Subcutaneous adipose tissue (tissue), 4 donors: ENCODE measurements around the gene AGO1. TPM values are rescaled to one million over a fixed set of nuclear protein-coding genes. Genes with fewer than 3 reads are reported as not detected.

Experiments
- total RNA-seq, 4 donors: library from RNA; depleted of rRNA; stranded (reverse); fragments of >200 nt; gene quantifications; one replicate each; pipeline ENCODE4 v1.1.0, GENCODE V29; 2016
- TF ChIP-seq, protein P1 (sequence below): fragments of 450-650 bp; IDR thresholded peaks from one replicate; pipeline ENCODE4 v1.5.1; 2016; ENCODE audit warnings: low read depth, mild to moderate bottlenecking, control low read depth, antibody characterized with exemption, moderate library complexity

AGO1 gene
- total RNA-seq, 4 donors from 2014 or later: 13.2 to 26.3 (median 20.1) TPM

- TF ChIP-seq, protein P1, sequence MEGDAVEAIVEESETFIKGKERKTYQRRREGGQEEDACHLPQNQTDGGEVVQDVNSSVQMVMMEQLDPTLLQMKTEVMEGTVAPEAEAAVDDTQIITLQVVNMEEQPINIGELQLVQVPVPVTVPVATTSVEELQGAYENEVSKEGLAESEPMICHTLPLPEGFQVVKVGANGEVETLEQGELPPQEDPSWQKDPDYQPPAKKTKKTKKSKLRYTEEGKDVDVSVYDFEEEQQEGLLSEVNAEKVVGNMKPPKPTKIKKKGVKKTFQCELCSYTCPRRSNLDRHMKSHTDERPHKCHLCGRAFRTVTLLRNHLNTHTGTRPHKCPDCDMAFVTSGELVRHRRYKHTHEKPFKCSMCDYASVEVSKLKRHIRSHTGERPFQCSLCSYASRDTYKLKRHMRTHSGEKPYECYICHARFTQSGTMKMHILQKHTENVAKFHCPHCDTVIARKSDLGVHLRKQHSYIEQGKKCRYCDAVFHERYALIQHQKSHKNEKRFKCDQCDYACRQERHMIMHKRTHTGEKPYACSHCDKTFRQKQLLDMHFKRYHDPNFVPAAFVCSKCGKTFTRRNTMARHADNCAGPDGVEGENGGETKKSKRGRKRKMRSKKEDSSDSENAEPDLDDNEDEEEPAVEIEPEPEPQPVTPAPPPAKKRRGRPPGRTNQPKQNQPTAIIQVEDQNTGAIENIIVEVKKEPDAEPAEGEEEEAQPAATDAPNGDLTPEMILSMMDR: no peak
Observed at GRCh38 chr1:35959304-35959703, 76.3 kb downstream of the AGO1 start.

DNA sequence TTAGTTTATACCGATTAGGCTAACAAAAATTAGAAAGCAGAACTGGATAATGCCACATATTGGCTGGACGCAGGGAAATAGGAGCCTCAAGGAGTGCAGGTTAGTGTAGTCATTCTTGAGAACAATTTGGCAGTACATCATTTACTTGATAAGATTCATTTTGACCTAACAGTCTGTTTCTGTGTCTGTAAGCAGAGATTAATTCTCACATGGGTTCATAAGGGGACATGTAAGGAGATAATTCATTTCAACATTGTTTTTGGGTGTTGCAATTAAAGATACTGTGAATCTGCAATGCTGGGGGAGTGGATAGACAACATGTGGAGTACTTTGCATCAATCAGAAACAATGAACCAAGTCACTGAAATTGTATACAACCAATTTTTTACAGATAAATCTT is 79.9 kb downstream of the AGO1 start:
- TF ChIP-seq, protein P1: no peak

DNA sequence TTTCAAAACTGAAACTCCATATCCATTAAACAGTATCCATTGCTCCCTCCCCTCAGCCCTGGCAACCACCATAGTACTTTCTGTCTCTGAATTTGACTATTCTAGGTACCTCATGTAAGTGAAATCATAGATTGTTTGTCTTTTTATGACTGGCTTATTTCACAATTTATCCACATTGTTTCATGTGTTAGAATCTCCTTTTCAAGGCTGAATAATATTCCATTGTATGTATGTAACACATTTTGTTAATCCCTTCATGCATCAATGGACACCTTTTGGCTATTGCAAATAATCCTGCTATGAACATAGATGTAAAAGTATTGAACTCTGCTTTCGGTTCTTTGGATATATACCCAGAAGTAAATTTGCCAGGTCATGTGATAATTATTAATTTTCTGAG is 85.4 kb downstream of the AGO1 start:
- TF ChIP-seq, protein P1: no peak

DNA sequence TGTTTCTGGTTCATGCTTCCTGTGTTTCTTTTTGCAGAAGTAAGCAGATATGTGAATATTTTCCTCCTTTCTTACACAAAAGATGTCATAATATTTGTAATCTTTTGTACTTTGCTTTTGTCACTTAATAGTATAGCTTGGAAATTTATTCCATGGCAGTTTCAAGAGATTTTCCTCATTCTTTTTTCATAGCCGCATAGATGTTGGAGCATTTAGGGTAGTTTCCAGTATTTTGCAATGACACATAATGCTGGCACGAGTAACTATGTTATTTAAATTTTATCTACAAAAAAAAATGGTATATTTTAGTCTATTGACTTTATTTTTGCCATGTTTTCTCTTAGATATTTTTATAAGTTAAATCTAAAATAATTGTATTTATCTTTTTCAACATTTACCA is 88.6 kb downstream of the AGO1 start:
- TF ChIP-seq, protein P1: no peak

- TF ChIP-seq, protein P1: no peak
Observed at GRCh38 chr1:35980090-35980489, 97.1 kb downstream of the AGO1 start.

Other genes starting within 250 kb of the AGO1 start
- 10 to 100 TPM; 26.9 to 42.7 (median 30.0) TPM for gene PSMB2, start 241.7 kb upstream of the AGO1 start, total RNA-seq
- 10 to 100 TPM in 3 of 4 donors, 1 to 10 TPM in 1; 6.4 to 14.8 (median 12.5) TPM for gene C1orf216, start 164.3 kb upstream of the AGO1 start, total RNA-seq
- gene CLSPN, start 113.2 kb upstream of the AGO1 start, total RNA-seq: 1 to 10 TPM in 1 of 4 donors, under 1 TPM in 3; 0.33 to 1.9 (median 0.50) TPM
- gene AGO4, start 75.2 kb upstream of the AGO1 start, total RNA-seq: 10 to 100 TPM; 18.1 to 23.6 (median 18.7) TPM
- 10 to 100 TPM; 22.2 to 29.7 (median 25.6) TPM for gene AGO3, start 47.9 kb downstream of the AGO1 start, total RNA-seq
- under 1 TPM in 1 of 4 donors, not detected in 3; 0.57 TPM for gene TEKT2, start 200.9 kb downstream of the AGO1 start, total RNA-seq
- 10 to 100 TPM; 18.9 to 35.9 (median 29.7) TPM for gene ADPRS, start 205.7 kb downstream of the AGO1 start, total RNA-seq
- 1 to 10 TPM; 1.1 to 5.9 (median 3.3) TPM for gene COL8A2, start 242.0 kb downstream of the AGO1 start, total RNA-seq